CD14-positive monocyte (primary cell): ENCODE results near the gene SLC24A4. TPM values are rescaled to one million over a fixed set of nuclear protein-coding genes. Genes with fewer than 3 reads are reported as not detected.

Experiments used
- DNase-seq, 3 donors: peaks; one replicate each; pipeline ENCODE4 v3.0.0-alpha.2; 2011 to 2022
- H2AFZ ChIP-seq: 2 replicates; pipeline ENCODE4 v1.6.0; 2012; ENCODE audit warnings: mild to moderate bottlenecking, low read depth, low read length, inconsistent platforms; ENCODE audit not compliant: insufficient read depth, poor library complexity, severe bottlenecking
- H3K27ac ChIP-seq, 2 donors: 1 replicate in 1 of 2; 2 replicates in 1 of 2; pipeline ENCODE4 v1.5.1; 2012 to 2013; ENCODE audit warnings: low read length in 2 of 2, control low read depth in 1 of 2, inconsistent platforms in 1 of 2, low read depth in 1 of 2, mild to moderate bottlenecking in 1 of 2
- H3K27me3 ChIP-seq, 2 donors: one replicate each; pipeline versions ENCODE4 v1.6.0 to v1.6.1; 2011 to 2013; ENCODE audit warnings: low read length in 2 of 2; ENCODE audit not compliant: control insufficient read depth in 2 of 2, insufficient read depth in 2 of 2
- H3K36me3 ChIP-seq, 2 donors: replicated peaks in 1 of 2; 1 replicate in 1 of 2; 2 replicates in 1 of 2; pipeline versions ENCODE4 v1.5.1 to v1.6.1; 2012 to 2013; ENCODE audit warnings: low read length in 2 of 2, control low read depth in 1 of 2, inconsistent platforms in 1 of 2, mild to moderate bottlenecking in 1 of 2; ENCODE audit not compliant: insufficient read depth in 2 of 2, control insufficient read depth in 1 of 2
- H3K4me1 ChIP-seq, 2 donors: 1 replicate in 1 of 2; 2 replicates in 1 of 2; pipeline versions ENCODE4 v1.5.1 to v1.6.1; 2012 to 2013; ENCODE audit warnings: low read length in 2 of 2, control low read depth in 1 of 2, inconsistent platforms in 1 of 2, mild to moderate bottlenecking in 1 of 2, moderate library complexity in 1 of 2; ENCODE audit not compliant: insufficient read depth in 2 of 2, control insufficient read depth in 1 of 2
- H3K4me2 ChIP-seq: replicated peaks from 2 replicates; pipeline ENCODE3; 2012; ENCODE audit warnings: low read length, moderate library complexity, mild to moderate bottlenecking; ENCODE audit not compliant: poor library complexity, severe bottlenecking; ENCODE audit errors: extremely low read depth
- H3K4me3 ChIP-seq, 3 experiments: fragments of 200-600 bp in 1 of 3; sonication (generic) in 1 of 3; replicated peaks in 1 of 3; 1 replicate in 2 of 3; 2 replicates in 1 of 3; pipeline ENCODE4 v1.5.1; 2011 to 2013; ENCODE audit warnings: low read length in 3 of 3, mild to moderate bottlenecking in 3 of 3, control low read depth in 2 of 3, low read depth in 2 of 3, inconsistent platforms in 1 of 3, moderate library complexity in 1 of 3
- H3K79me2 ChIP-seq: 2 replicates; pipeline ENCODE4 v1.6.0; 2012; ENCODE audit warnings: mild to moderate bottlenecking, control low read depth, inconsistent platforms, low read length, moderate library complexity; ENCODE audit not compliant: insufficient read depth
- H3K9ac ChIP-seq: 2 replicates; pipeline ENCODE4 v1.6.0; 2017; ENCODE audit warnings: low read length, mild to moderate bottlenecking; ENCODE audit not compliant: insufficient read depth, poor library complexity, severe bottlenecking
- H3K9me3 ChIP-seq, 2 donors: replicated peaks in 1 of 2; 1 replicate in 1 of 2; 2 replicates in 1 of 2; pipeline versions ENCODE4 v1.5.1 to v1.6.1; 2012 to 2013; ENCODE audit warnings: low read length in 2 of 2, control low read depth in 1 of 2; ENCODE audit not compliant: control insufficient read depth in 1 of 2, insufficient read depth in 1 of 2
- H4K20me1 ChIP-seq: 2 replicates; pipeline ENCODE4 v1.6.0; 2012; ENCODE audit warnings: mild to moderate bottlenecking, low read length, control low read depth, moderate library complexity; ENCODE audit not compliant: insufficient read depth
- H3K27ac Mint-ChIP-seq, 7 donors: one replicate each; pipeline ENCODE4 v1.8.0; 2020; ENCODE audit warnings: mild to moderate bottlenecking in 7 of 7, mixed read lengths in 7 of 7, moderate library complexity in 6 of 7, inconsistent platforms in 2 of 7
- H3K27me3 Mint-ChIP-seq, 3 donors: one replicate each; pipeline ENCODE4 v1.8.0; 2021 to 2022; ENCODE audit warnings: low read depth in 3 of 3, mild to moderate bottlenecking in 3 of 3, mixed read lengths in 3 of 3, moderate library complexity in 3 of 3, inconsistent platforms in 1 of 3
- H3K36me3 Mint-ChIP-seq, 2 donors: one replicate each; pipeline ENCODE4 v1.8.0; 2020; ENCODE audit warnings: mixed read lengths in 2 of 2, inconsistent platforms in 1 of 2, mild to moderate bottlenecking in 1 of 2
- H3K4me1 Mint-ChIP-seq: one replicate; pipeline ENCODE4 v1.8.0; 2020; ENCODE audit warnings: mild to moderate bottlenecking, mixed read lengths
- H3K4me3 Mint-ChIP-seq, 2 donors: one replicate each; pipeline ENCODE4 v1.8.0; 2020; ENCODE audit warnings: mild to moderate bottlenecking in 2 of 2, mixed read lengths in 2 of 2, moderate library complexity in 1 of 2
- H3K9me3 Mint-ChIP-seq, 7 donors: one replicate each; pipeline ENCODE4 v1.8.0; 2020 to 2022; ENCODE audit warnings: mixed read lengths in 7 of 7, mild to moderate bottlenecking in 6 of 7, moderate library complexity in 6 of 7, inconsistent platforms in 2 of 7
- CTCF ChIP-seq: fragments of 200-600 bp; IDR thresholded peaks from one replicate; pipeline ENCODE4 v1.8.0; 2022; ENCODE audit warnings: antibody characterized with exemption, mild to moderate bottlenecking
- WGBS: methylation state at CpG from one replicate; pipeline ENCODE4 v1.1.5; 2013; ENCODE audit warnings: missing lambda C conversion rate; ENCODE audit not compliant: insufficient coverage; 5-methylcytosine and 5-hydroxymethylcytosine counted together
- intact Hi-C, 2 donors: fragments of 100-400 bp; cut with micrococcal nuclease; formaldehyde crosslinking; loops; one replicate each; pipeline versions ENCODE4 v1.15.0 to v1.15.1; 2023
- polyA plus RNA-seq, 3 donors: library from polyadenylated mRNA; depleted of rRNA in 1 of 3; unstranded in 2 of 3; stranded (reverse) in 1 of 3; fragments of 300-500 nt in 2 of 3; fragments of >200 nt in 1 of 3; fragmentation: Illumina TruSeq in 2 of 3; gene quantifications; 1 replicate in 2 of 3; 2 replicates in 1 of 3; pipeline ENCODE4 v1.2.3, GENCODE V29; 2012 to 2021

The SLC24A4 gene
- polyA plus RNA-seq, 3 donors: 20.0 to 41.9 (median 26.5) TPM

- H3K4me3 ChIP-seq: peak overlapping the region; percentile 53 to 80 (median 61)
Observed at GRCh38 chr14:92461891-92462290, 138.9 kb downstream of the SLC24A4 start.

GRCh38 chr14:92462568-92462967 is 139.6 kb downstream of the SLC24A4 start:
- H3K4me3 ChIP-seq: peak overlapping the region; percentile 53 to 80 (median 61)
- no peak for TF ChIP-seq CTCF
- H3K4me2 ChIP-seq: peak overlapping the region; percentile 78
- peaks cover 49 to 72% of the 10 kb centered on the region in 2 donors for H3K36me3 Mint-ChIP-seq
- no peaks in the 10 kb centered on the region for H3K9me3 ChIP-seq
- H3K27me3 ChIP-seq: no peaks in the 10 kb centered on the region
- intact Hi-C loops: loop anchor here (5.0 to 10.0 kb wide), 3 partner anchors 52 to 190 kb away; partner anchors contain the start of gene RIN3 (in 1 of the 2)
- H2AFZ ChIP-seq: no peak overlapping the region
- H3K27me3 Mint-ChIP-seq: no peaks in the 10 kb centered on the region
- H3K4me3 Mint-ChIP-seq: peak overlapping the region; percentile 68 to 94
- no CpG with 5 or more reads among the region's 4 CpGs for WGBS
- H3K4me1 ChIP-seq: peaks cover 83 to 89% of the 10 kb centered on the region in 2 donors
- peaks cover 72% of the 10 kb centered on the region for H3K79me2 ChIP-seq
- H3K4me1 Mint-ChIP-seq: peaks cover 74% of the 10 kb centered on the region
- no peak for DNase-seq
- no peak overlapping the region for H3K9ac ChIP-seq
- peaks cover 28% of the 10 kb centered on the region for H4K20me1 ChIP-seq
- H3K36me3 ChIP-seq: peaks cover 4 to 36% of the 10 kb centered on the region in 2 donors
- peaks cover 0 to 9% (median 0%) of the 10 kb centered on the region in 7 donors for H3K9me3 Mint-ChIP-seq
- H3K27ac ChIP-seq: peak overlapping the region in 1 of 2 donors; percentile 90
- H3K27ac Mint-ChIP-seq: peak overlapping the region; percentile 34 to 94 (median 89)

More at GRCh38 chr14:92461891-92462290, 138.9 kb downstream of the SLC24A4 start:
- Histone ChIP-seq H3K27me3 (no peaks in the 10 kb centered on the region), H3K9me3 (no peaks in the 10 kb centered on the region), H3K36me3 (peaks cover 7 to 37% of the 10 kb centered on the region in 2 donors), H3K4me2 (peak overlapping the region; percentile 78), H4K20me1 (peaks cover 24% of the 10 kb centered on the region), H2AFZ (no peak overlapping the region), H3K4me1 (peaks cover 85 to 93% of the 10 kb centered on the region in 2 donors), H3K9ac (peak overlapping the region; percentile 66), H3K27ac (peak overlapping the region; percentile 71 to 90), H3K79me2 (peaks cover 66% of the 10 kb centered on the region)
- intact Hi-C loops: loop anchor here (5.0 to 10.0 kb wide), 3 partner anchors 53 to 190 kb away; partner anchors contain the start of gene RIN3 (in 1 of the 2)
- peaks cover 0 to 4% (median 0%) of the 10 kb centered on the region in 7 donors for H3K9me3 Mint-ChIP-seq
- peaks cover 78% of the 10 kb centered on the region for H3K4me1 Mint-ChIP-seq
- H3K36me3 Mint-ChIP-seq: peaks cover 48 to 72% of the 10 kb centered on the region in 2 donors
- H3K27me3 Mint-ChIP-seq: no peaks in the 10 kb centered on the region
- H3K4me3 Mint-ChIP-seq: peak overlapping the region; percentile 85 to 94
- H3K27ac Mint-ChIP-seq: peak overlapping the region; percentile 78 to 96 (median 91)
- 96% methylated on average over 3 of the region's 7 CpGs for WGBS
- no peak for DNase-seq
- TF ChIP-seq CTCF: no peak
